Natural killer cell (primary cell): ENCODE measurements around the gene TRAF7. TPM values are rescaled to one million over a fixed set of nuclear protein-coding genes. Genes with fewer than 3 reads are reported as not detected.

ENCODE experiments used
- ATAC-seq, 3 donors: fragments of 150-1000 bp in 2 of 3; fragments of 200-7000 bp in 1 of 3; cut with Tn5 transposase; 1 replicate in 1 of 3; 2 replicates in 2 of 3; pipeline ENCODE4 v1.10.0; 2021; ENCODE audit warnings: mild to moderate bottlenecking in 2 of 3, moderate library complexity in 2 of 3
- DNase-seq, 2 donors: peaks; one replicate each; pipeline versions ENCODE4 v3.0.0 to v3.0.0-alpha.2; 2013 to 2021; ENCODE audit warnings: mixed read lengths in 1 of 2
- H3K27ac ChIP-seq: one replicate; pipeline ENCODE4 v1.5.1; 2013; ENCODE audit warnings: mild to moderate bottlenecking, low read length
- H3K27me3 ChIP-seq: one replicate; pipeline ENCODE4 v1.6.1; 2013; ENCODE audit warnings: low read length; ENCODE audit not compliant: control insufficient read depth, insufficient read depth
- H3K36me3 ChIP-seq: one replicate; pipeline ENCODE4 v1.6.1; 2013; ENCODE audit warnings: low read length; ENCODE audit not compliant: control insufficient read depth, insufficient read depth
- H3K4me1 ChIP-seq: one replicate; pipeline ENCODE4 v1.6.1; 2013; ENCODE audit warnings: low read length; ENCODE audit not compliant: control insufficient read depth, insufficient read depth
- H3K4me3 ChIP-seq: one replicate; pipeline ENCODE4 v1.5.1; 2013; ENCODE audit warnings: low read length
- H3K9me3 ChIP-seq: one replicate; pipeline ENCODE4 v1.6.1; 2013; ENCODE audit warnings: low read length; ENCODE audit not compliant: control insufficient read depth, insufficient read depth
- H3K27ac Mint-ChIP-seq, 2 donors: one replicate each; pipeline ENCODE4 v1.8.0; 2022; ENCODE audit warnings: mild to moderate bottlenecking in 2 of 2, mixed read lengths in 2 of 2, moderate library complexity in 1 of 2
- H3K27me3 Mint-ChIP-seq, 2 donors: one replicate each; pipeline ENCODE4 v1.8.0; 2022; ENCODE audit warnings: low read depth in 2 of 2, mixed read lengths in 2 of 2
- H3K36me3 Mint-ChIP-seq: one replicate; pipeline ENCODE4 v1.8.0; 2022; ENCODE audit warnings: mixed read lengths
- H3K4me1 Mint-ChIP-seq, 2 donors: one replicate each; pipeline ENCODE4 v1.8.0; 2022; ENCODE audit warnings: mixed read lengths in 2 of 2
- H3K4me3 Mint-ChIP-seq: one replicate; pipeline ENCODE4 v1.8.0; 2022; ENCODE audit warnings: mild to moderate bottlenecking, moderate library complexity, mixed read lengths
- H3K9me3 Mint-ChIP-seq, 2 donors: one replicate each; pipeline ENCODE4 v1.8.0; 2022; ENCODE audit warnings: mixed read lengths in 2 of 2
- CTCF ChIP-seq: fragments of 200-600 bp; IDR thresholded peaks from one replicate; pipeline ENCODE4 v1.8.0; 2022; ENCODE audit warnings: antibody characterized with exemption
- WGBS: methylation state at CpG from one replicate; pipeline ENCODE4 v1.1.7; 2013; ENCODE audit warnings: missing lambda C conversion rate; ENCODE audit not compliant: insufficient coverage; 5-methylcytosine and 5-hydroxymethylcytosine counted together
- intact Hi-C: fragments of 100-400 bp; cut with micrococcal nuclease; formaldehyde crosslinking; loops from one replicate; pipeline ENCODE4 v1.14.2; 2022
- total RNA-seq, 4 donors: library from RNA; stranded (reverse); fragments of 120-200 nt in 1 of 4; gene quantifications; one replicate each; pipeline versions ENCODE4 v1.2.3 to v1.2.4, GENCODE V29; 2013 to 2022

The TRAF7 gene
- total RNA-seq, 3 donors from 2014 or later (not counting 1 experiment from before 2014, with no cell fraction given), result 29.3 to 39.1 (median 37.3) TPM

GRCh38 chr16:2195322-2196161, 40.0 kb downstream of the TRAF7 start:
- Histone ChIP-seq H3K27me3 (peaks cover 39% of the 10 kb centered on the region), H3K27ac (no peak overlapping the region), H3K4me1 (peaks cover 15% of the 10 kb centered on the region), H3K9me3 (no peaks in the 10 kb centered on the region), H3K36me3 (no peaks in the 10 kb centered on the region), H3K4me3 (no peak overlapping the region)
- Mint-ChIP-seq H3K27ac (no peak overlapping the region), H3K27me3 (peaks cover 11 to 25% of the 10 kb centered on the region in 2 donors), H3K4me3 (peak overlapping the region; percentile 62), H3K9me3 (no peaks in the 10 kb centered on the region), H3K36me3 (no peaks in the 10 kb centered on the region), H3K4me1 (peaks cover 0 to 5% of the 10 kb centered on the region in 2 donors)
- intact Hi-C loops, result no loop called here
- ATAC-seq (peak in 1 of 3 donors; percentile 13), DNase-seq (no peak)
- no peak for TF ChIP-seq CTCF
- WGBS, result 4% methylated on average over 49 of the region's 49 CpGs

- under 1% methylated on average over 129 of the region's 129 CpGs for WGBS
- Mint-ChIP-seq H3K27ac (no peak within 1 kb of the TSS), H3K9me3 (no peaks in the 10 kb centered on the region), H3K36me3 (no peaks in the 10 kb centered on the region), H3K27me3 (peaks cover 11 to 25% of the 10 kb centered on the region in 2 donors), H3K4me1 (peaks cover 0 to 5% of the 10 kb centered on the region in 2 donors), H3K4me3 (peak within 1 kb of the TSS; percentile 77)
- H3K4me3 ChIP-seq, result no peak within 1 kb of the TSS
- no peaks in the 10 kb centered on the region for H3K36me3 ChIP-seq
- no peak within 1 kb of the TSS for H3K27ac ChIP-seq
- peaks cover 39% of the 10 kb centered on the region for H3K27me3 ChIP-seq
- H3K9me3 ChIP-seq, result no peaks in the 10 kb centered on the region
- no peak for TF ChIP-seq CTCF
- peak in 1 of 2 donors; percentile 58 for DNase-seq
- intact Hi-C loops, result no loop called here
- peaks cover 15% of the 10 kb centered on the region for H3K4me1 ChIP-seq
- ATAC-seq, result peak; percentile 34 to 71 (median 67)
Measured at GRCh38 chr16:2196162-2196980, 40.8 kb downstream of the TRAF7 start, which contains the start of gene CASKIN1. Gene CASKIN1, minus strand, starts transcription at chr16:2196605. Its CDS starts 173 bp downstream, at chr16:2196432.

- peaks cover 11 to 26% of the 10 kb centered on the region in 2 donors for H3K27me3 Mint-ChIP-seq
- H3K4me1 Mint-ChIP-seq, result peaks cover 0 to 5% of the 10 kb centered on the region in 2 donors
- H3K4me1 ChIP-seq, result peaks cover 15% of the 10 kb centered on the region
- no peak for ATAC-seq
- intact Hi-C loops, result no loop called here
- H3K9me3 ChIP-seq, result no peaks in the 10 kb centered on the region
- no peak overlapping the region for H3K27ac Mint-ChIP-seq
- H3K27me3 ChIP-seq, result peaks cover 39% of the 10 kb centered on the region
- H3K4me3 Mint-ChIP-seq, result peak overlapping the region; percentile 77
- no peak overlapping the region for H3K27ac ChIP-seq
- H3K36me3 Mint-ChIP-seq, result no peaks in the 10 kb centered on the region
- H3K9me3 Mint-ChIP-seq, result no peaks in the 10 kb centered on the region
- no peak for DNase-seq
- WGBS, result 25% methylated on average over 32 of the region's 32 CpGs
- no peak for TF ChIP-seq CTCF
- no peaks in the 10 kb centered on the region for H3K36me3 ChIP-seq
- H3K4me3 ChIP-seq, result no peak overlapping the region
Measured at GRCh38 chr16:2196981-2197511, 41.5 kb downstream of the TRAF7 start.
